DND-41 (cell line): ENCODE measurements around the gene JAML.

Experiments
- ATAC-seq: fragments of 200-7000 bp; cut with Tn5 transposase; 3 replicates; pipeline ENCODE4 v1.9.1; 2021; ENCODE audit warnings: low read depth; ENCODE audit not compliant: insufficient read depth
- DNase-seq: peaks from one replicate; pipeline ENCODE4 v3.0.0-alpha.2; 2020
- H2AFZ ChIP-seq: 2 replicates; pipeline ENCODE4 v1.6.0; 2012; ENCODE audit warnings: low read depth, low read length
- H3K27ac ChIP-seq: 2 replicates; pipeline ENCODE4 v1.5.1; 2012; ENCODE audit warnings: low read length, inconsistent platforms
- H3K27me3 ChIP-seq: fragments of 200-600 bp; sonication (generic); 2 replicates; pipeline ENCODE4 v1.6.0; 2012; ENCODE audit warnings: low read length, mild to moderate bottlenecking, inconsistent platforms; ENCODE audit not compliant: insufficient read depth, poor library complexity
- H3K36me3 ChIP-seq: 2 replicates; pipeline ENCODE4 v1.5.1; 2012; ENCODE audit warnings: low read length, inconsistent platforms; ENCODE audit not compliant: insufficient read depth
- H3K4me1 ChIP-seq: 2 replicates; pipeline ENCODE4 v1.5.1; 2012; ENCODE audit warnings: mild to moderate bottlenecking, low read length; ENCODE audit not compliant: insufficient read depth
- H3K4me2 ChIP-seq: 2 replicates; pipeline ENCODE4 v1.6.0; 2012; ENCODE audit warnings: mild to moderate bottlenecking, moderate library complexity, low read length, inconsistent platforms; ENCODE audit not compliant: insufficient read depth
- H3K4me3 ChIP-seq, 2 experiments: fragments of 200-600 bp in 1 of 2; shearing (Covaris generic) in 1 of 2; 2 replicates each; pipeline ENCODE4 v1.5.1; 2012 to 2016; ENCODE audit warnings: inconsistent platforms in 2 of 2, low read length in 2 of 2, mild to moderate bottlenecking in 2 of 2, low read depth in 1 of 2, moderate library complexity in 1 of 2
- H3K79me2 ChIP-seq: 2 replicates; pipeline ENCODE4 v1.6.0; 2012; ENCODE audit warnings: low read length, inconsistent platforms; ENCODE audit not compliant: insufficient read depth
- H3K9ac ChIP-seq: 2 replicates; pipeline ENCODE4 v1.6.0; 2012; ENCODE audit warnings: low read depth, mild to moderate bottlenecking, inconsistent platforms, low read length, moderate library complexity
- H3K9me3 ChIP-seq: 2 replicates; pipeline ENCODE4 v1.5.1; 2012; ENCODE audit warnings: low read length, moderate library complexity, mild to moderate bottlenecking, inconsistent platforms; ENCODE audit not compliant: insufficient read depth, severe bottlenecking
- H4K20me1 ChIP-seq: 2 replicates; pipeline ENCODE4 v1.6.0; 2012; ENCODE audit warnings: low read length; ENCODE audit not compliant: insufficient read depth
- EZH2 ChIP-seq: IDR thresholded peaks from 3 replicates; pipeline ENCODE4 v1.6.1; 2012; ENCODE audit warnings: borderline replicate concordance, low read depth, mild to moderate bottlenecking, moderate library complexity, low read length, inconsistent platforms; ENCODE audit not compliant: severe bottlenecking
- TF ChIP-seq, protein P1 (sequence below): IDR thresholded peaks from 2 replicates; pipeline ENCODE4 v1.5.1; 2012; ENCODE audit warnings: borderline replicate concordance, low read length, moderate library complexity, mild to moderate bottlenecking; ENCODE audit not compliant: poor library complexity, severe bottlenecking; ENCODE audit errors: extremely low read depth

JAML gene

DNA sequence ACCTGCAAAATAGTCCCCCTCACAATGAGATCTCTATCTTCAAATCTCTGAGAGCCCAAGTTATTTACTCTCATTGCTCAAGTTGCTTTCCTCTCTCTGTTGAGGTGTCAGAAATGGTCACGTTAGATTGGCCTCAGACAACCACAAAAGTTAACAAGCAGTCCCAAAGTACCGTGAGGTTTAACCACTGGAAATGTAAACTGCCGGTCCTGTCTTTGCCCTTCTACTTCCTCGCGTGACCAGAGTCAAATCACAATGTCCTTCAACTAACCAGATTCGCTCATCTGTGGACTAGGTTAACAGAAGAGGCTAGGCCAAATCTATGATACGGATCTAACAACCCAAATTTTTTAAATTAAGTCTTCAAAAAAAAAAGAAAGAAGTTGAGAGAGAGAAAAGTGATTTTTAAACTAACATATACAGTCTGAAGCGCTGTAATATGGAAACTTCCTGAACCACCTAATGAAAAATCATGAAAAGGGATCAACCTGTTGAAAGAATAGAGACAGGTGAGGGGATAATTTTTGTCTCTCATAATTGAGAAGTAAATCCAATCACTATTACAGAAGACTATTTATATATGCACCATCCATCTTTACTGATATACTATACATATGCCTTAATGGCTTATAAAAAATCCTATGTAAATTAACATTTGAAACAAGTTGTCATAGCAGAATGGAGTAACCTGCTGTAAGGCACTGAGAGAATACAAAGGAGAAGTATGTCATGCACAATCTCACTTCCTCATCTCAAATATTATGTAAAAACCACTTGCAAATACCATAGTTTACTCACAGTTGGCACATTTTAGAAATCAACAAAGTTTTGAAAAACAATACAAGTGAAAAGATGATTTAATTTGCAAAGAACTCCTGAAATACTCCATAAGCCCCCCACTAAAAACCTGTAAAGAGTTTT lies 3.3 kb upstream of the JAML start:
- H3K4me2 ChIP-seq: no peak overlapping the region
- H2AFZ ChIP-seq: no peak overlapping the region
- no peak for ATAC-seq
- no peak overlapping the region for H3K4me3 ChIP-seq
- H3K9ac ChIP-seq: no peak overlapping the region
- no peaks in the 10 kb centered on the region for H3K9me3 ChIP-seq
- no peak overlapping the region for H3K27ac ChIP-seq
- peaks cover 25% of the 10 kb centered on the region for H3K4me1 ChIP-seq
- no peaks in the 10 kb centered on the region for H3K79me2 ChIP-seq
- DNase-seq: no peak
- no peak for TF ChIP-seq EZH2
- TF ChIP-seq, protein P1, sequence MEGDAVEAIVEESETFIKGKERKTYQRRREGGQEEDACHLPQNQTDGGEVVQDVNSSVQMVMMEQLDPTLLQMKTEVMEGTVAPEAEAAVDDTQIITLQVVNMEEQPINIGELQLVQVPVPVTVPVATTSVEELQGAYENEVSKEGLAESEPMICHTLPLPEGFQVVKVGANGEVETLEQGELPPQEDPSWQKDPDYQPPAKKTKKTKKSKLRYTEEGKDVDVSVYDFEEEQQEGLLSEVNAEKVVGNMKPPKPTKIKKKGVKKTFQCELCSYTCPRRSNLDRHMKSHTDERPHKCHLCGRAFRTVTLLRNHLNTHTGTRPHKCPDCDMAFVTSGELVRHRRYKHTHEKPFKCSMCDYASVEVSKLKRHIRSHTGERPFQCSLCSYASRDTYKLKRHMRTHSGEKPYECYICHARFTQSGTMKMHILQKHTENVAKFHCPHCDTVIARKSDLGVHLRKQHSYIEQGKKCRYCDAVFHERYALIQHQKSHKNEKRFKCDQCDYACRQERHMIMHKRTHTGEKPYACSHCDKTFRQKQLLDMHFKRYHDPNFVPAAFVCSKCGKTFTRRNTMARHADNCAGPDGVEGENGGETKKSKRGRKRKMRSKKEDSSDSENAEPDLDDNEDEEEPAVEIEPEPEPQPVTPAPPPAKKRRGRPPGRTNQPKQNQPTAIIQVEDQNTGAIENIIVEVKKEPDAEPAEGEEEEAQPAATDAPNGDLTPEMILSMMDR: no peak
- no peaks in the 10 kb centered on the region for H3K27me3 ChIP-seq
- no peaks in the 10 kb centered on the region for H3K36me3 ChIP-seq
- H4K20me1 ChIP-seq: no peaks in the 10 kb centered on the region

DNA sequence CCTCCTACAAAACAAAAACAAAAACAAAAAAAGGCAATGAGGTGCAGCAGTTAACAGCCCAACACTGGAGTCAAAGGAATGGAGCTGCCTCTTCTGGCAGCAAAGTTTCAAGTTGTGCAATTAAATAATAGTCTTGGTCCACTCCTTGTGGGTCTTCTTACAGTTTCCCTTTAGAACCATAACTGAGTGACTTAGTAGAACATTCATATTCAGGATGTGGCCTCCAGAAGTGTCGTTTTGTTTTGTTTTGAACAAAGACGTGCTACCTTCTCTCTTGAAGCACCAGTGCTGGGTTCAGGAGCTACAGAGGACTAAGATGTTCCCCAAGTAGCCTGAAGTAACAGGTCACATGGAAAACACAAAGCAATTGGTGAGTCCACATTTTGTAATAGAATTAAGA lies 2.0 kb upstream of the JAML start:
- H4K20me1 ChIP-seq: no peaks in the 10 kb centered on the region
- no peaks in the 10 kb centered on the region for H3K79me2 ChIP-seq
- no peak overlapping the region for H2AFZ ChIP-seq
- no peak overlapping the region for H3K4me3 ChIP-seq
- H3K9ac ChIP-seq: no peak overlapping the region
- TF ChIP-seq, protein P1: no peak
- no peak for TF ChIP-seq EZH2
- H3K4me1 ChIP-seq: peaks cover 26% of the 10 kb centered on the region
- H3K9me3 ChIP-seq: no peaks in the 10 kb centered on the region
- no peaks in the 10 kb centered on the region for H3K27me3 ChIP-seq
- no peak overlapping the region for H3K27ac ChIP-seq
- DNase-seq (no peak), ATAC-seq (no peak)
- no peaks in the 10 kb centered on the region for H3K36me3 ChIP-seq
- no peak overlapping the region for H3K4me2 ChIP-seq

- Histone ChIP-seq H3K4me2 (no peak overlapping the region), H3K27ac (no peak overlapping the region), H3K9ac (no peak overlapping the region), H3K36me3 (no peaks in the 10 kb centered on the region), H3K27me3 (no peaks in the 10 kb centered on the region), H4K20me1 (no peaks in the 10 kb centered on the region), H3K79me2 (no peaks in the 10 kb centered on the region), H3K4me1 (peaks cover 26% of the 10 kb centered on the region), H3K9me3 (no peaks in the 10 kb centered on the region), H2AFZ (no peak overlapping the region), H3K4me3 (no peak overlapping the region)
- ATAC-seq (no peak), DNase-seq (no peak)
- no peak for TF ChIP-seq EZH2
- TF ChIP-seq, protein P1: no peak
Measured at GRCh38 chr11:118226296-118226695, 1.5 kb upstream of the JAML start.
